ENCODE results near the gene ADCY2.

ADCY2 gene

DNA sequence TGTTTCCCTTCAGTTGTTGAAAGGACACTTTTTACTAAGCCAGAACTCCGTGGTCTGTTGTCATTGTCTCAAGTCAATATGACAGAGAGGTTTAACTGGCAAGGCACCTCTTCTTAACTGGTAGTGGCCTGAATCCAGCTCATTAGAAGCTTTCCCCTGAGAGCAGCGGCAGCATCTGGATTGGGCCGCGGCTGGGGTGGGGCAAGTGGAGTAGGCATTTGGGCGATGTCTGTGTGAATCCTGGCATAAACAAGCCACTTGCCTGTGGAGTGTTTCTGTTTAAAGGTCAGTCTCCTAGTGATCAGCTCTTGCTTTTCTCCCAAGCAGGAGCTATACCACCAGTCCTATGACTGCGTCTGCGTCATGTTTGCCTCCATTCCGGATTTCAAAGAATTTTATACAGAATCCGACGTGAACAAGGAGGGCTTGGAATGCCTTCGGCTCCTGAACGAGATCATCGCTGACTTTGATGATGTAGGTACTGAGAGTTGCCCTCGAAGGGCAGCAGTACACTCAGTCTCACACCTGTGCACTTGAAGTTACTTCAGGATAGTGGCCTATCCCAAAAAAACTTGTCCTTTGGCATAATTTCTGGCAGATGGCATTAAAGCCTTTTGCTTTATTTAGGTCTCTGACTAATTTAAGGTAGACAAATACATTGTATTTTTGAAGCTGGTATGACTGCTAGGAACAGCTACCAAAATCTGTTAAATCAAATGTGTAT is 406.1 kb downstream of the ADCY2 start:
- no peak for DNase-seq

DNA sequence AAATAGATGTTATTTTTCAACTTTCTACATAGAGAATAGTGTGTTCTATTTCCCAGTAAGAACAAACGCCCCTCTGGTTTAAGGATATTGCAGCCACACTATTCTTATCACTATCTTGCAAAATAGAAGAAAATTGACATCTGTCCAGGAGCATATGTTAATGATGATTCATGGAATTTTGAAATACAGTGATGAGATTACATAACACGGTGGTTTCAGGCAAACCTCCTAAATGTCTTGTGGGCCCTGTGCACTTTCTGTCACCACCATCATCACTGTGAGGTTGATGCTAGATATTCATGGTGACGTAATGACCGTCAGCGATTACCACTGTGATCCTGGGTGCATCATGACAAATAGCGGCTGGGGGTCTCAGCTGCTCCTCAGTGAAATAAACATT is 406.9 kb downstream of the ADCY2 start:
- DNase-seq, result peak; percentile 43

DNA sequence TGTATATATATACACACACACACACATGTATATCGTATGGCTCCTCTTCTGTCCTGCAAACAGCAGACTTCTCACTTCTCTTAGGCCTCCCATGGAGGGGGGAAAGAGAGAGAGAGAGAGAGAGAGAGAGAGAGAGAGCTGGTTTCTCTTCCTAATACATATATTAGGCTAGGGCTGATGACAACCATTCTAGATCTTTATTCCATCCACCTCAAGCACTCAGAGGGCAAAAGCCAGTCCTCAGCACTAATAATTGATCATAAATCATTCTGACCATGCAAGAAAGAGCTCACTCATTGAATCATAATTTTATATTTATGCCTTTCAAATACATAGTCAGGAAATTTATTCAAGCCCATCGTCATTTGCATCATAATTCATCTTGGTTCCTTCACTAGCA is 408.0 kb downstream of the ADCY2 start:
- DNase-seq, result no peak

DNA sequence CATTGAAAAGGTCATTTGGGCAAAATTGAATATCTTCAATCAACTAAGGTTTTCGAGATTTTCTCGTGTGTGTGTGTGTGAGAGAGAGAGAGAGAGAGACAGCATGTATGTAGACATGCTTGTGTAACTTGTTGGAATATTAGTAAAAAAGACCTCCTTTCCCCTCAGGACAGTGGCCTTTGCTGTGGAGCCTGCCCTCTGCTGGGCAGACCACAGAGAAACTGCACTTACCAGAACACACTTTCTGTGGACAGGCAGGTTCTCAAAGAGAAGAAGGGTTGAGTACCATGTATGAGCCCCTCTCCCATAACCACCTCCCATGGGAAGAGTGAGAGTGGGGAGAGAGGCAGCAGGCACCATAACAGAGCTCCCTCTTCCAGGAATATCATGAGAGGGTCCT is 409.4 kb downstream of the ADCY2 start:
- DNase-seq, result no peak

DNA sequence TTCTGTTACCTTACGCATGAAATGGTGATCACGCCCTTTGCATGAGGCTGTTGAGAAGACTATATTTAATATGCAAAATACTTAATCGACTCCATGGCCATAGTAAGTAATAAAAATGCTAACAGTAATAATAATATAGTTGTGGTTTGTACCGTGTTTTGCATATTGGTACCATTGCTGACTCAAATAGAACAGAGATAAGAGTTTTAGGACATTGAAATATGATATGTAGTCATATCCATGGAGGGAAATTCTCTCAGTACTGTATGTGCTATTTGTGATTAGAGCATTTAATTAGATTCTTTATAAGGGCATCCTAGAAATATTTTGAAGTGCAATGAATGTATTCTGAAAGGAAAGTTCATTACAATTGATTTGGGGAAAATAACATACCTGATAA is 413.1 kb downstream of the ADCY2 start:
- DNase-seq, result no peak

DNA sequence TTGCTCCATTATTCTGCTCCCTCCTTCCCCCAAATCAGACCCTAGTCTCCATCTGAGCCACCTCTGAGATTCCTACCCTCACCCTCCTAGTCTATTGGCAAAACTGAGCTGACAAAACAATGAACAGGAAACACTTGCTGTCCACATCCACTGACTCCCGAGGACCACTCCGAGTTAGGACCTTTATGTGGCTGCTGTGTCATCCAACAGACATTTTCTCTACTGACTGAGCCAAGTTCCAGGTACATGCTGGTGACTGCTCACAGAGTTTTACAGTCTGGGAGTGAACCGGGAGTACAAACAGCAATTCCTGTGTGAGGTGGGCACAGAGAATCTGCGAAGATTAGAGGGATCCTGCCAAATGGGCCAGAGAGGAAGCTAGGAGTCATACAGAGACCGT is 415.8 kb downstream of the ADCY2 start:
- DNase-seq, result no peak

DNA sequence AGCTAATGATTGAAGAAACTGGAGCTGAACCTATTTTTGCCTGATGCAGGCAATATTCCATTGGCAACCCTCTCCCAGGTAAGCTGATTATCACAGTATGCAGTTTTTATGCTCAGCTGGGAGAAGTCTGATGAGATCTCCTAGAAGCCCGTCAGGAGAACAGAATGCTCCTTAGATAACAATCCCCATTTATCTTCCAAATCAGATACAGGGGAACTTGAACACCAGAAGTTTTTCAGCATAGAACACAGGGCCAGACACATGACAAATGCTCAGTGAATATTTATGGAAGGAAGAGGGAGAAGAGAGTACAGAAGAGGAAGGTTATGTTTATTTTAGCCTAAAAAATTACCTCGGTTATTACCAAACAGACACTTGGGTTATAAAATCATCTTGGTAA is 417.1 kb downstream of the ADCY2 start:
- DNase-seq, result no peak

DNA sequence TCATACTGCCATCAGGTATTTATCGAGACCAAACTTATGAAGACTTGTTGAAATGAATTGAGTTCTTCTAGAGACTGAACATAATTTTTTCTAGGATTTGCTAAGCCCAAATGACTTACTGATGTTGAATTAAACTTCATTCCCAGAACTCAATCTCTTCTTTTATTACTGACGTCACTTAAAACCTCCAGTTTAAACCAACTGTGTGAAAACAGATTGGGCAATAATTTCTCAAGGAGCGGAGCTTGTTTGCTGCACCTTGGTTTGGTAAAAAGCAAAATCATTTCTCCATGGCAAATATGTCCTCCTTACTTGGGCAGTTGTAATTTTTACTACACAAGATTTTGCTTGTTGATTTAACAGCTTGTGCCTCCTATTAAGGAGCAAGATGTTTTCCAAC is 417.6 kb downstream of the ADCY2 start:
- DNase-seq, result no peak

DNA sequence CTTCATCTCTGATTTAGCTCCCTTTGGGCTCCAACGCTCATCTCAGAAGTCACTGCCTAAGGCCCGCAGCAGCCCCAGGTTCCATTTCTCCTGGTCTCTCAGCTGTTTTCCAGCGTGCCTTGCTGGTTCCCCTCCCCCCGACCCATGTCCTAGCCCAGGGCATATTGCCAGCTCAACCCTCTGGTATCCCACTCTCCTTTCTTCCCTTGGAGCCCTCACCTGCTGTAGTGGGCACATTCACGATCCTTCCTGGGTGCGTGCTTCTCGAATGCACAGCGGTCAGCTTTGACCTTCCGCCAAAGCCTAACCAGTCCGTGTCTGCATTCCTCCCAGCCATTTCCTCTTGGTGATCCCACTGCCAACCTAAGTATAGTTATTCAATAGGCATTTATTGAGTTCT is 418.9 kb downstream of the ADCY2 start:
- no peak for DNase-seq

DNA sequence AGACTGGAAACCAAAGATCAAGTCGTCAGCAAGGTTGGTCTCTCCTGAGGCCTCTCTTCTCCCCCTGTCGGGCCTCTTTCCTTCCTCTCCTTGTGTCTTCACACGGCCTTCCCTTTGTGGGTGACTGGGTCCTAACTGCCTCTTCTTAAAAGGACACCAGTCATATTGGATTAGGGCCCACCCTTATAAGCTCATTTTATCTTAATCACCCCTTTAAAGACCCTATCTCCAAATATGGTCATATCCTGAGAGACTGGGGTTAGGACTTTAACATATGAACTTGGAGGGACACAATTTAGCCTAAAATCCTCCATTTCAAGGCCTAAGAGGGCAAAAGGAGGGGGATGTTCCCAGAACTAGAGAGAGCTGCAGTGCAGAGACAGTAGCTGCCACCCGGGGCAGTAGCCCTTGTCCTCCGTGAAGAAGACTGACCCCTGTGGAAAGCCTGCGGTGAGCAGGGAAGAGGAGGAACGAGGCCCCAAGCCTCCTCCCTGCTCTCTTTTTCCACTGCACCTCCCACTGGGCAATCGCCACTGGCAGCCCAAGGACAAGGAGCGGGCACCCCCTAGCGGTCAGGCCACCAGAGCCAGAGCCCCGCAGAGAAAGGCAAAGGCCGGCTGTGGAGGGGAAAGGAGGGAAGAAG is 420.1 kb downstream of the ADCY2 start:
- peak; percentile 56 for DNase-seq

DNA sequence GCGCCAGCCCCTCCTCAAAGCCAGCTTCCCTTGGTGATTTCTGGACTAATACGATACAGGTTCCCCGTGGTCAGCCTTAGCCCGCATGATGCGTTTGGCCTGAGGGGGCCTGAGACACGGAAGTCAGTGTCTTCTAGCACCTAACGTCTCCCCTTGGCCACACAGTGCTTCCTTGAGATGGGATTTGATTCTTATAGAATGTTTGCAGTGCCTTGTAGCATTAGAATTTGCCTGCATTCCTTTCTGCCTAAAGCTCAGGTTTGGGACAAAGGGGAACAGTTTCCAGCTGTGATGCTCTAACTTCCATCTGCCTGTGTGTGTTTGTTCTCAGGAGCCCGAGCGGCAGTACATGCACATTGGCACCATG is 420.6 kb downstream of the ADCY2 start:
- no peak for DNase-seq

DNA sequence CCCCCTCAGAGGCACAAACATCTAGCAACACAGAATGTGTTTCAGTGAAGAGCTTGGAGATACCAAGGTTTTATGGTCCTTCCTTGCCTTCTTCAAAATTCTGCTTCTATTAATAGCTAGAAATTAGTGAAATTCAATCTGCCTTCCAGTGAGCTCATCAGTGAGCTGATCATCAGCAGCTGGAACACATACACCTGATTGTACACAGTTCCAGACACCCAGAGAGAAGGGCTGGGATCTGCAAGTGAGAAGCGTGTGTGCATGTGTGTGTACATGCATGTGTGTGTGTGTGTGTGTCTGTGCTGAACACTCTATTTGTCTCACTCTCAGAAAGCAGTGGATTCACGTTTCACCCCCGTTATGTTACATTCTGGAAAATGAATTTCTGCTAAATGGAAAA is 426.5 kb downstream of the ADCY2 start:
- no peak for DNase-seq

DNA sequence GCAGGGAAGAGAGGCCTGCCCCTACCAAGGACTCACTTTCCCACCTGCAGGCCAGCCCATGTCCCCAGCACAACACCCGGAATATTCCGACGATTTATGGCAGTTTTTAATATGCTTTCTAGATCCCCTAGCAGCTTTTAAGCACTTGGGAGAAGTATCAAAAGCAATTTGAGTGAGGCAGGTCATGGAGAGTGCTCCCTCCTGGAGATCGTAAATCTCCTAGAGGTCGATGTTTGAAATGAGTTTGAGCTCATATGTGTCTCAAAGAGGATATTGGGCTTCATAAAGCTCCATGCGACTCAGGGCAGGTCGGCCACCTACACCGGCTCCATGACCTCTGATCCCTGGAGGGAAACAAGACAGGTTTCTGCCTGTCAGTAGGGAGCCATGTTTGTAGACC is 427.7 kb downstream of the ADCY2 start:
- no peak for DNase-seq

DNA sequence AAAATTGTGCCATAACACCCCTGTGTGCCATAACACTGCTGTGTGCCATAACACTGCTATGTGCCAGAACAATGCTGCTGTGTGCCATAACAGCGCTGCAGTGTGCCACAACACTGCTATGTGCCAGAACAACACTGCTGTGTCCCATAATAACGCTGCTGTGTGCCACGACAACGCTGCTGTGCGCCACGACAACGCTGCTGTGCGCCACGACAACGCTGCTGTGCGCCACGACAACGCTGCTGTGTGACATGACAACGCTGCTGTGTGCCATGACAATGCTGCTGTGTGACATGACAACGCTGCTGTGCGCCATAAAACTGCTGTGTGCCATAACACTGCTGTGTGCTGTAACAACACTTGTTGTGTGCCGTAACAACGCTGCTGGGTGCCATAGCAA is 429.1 kb downstream of the ADCY2 start:
- no peak for DNase-seq

DNA sequence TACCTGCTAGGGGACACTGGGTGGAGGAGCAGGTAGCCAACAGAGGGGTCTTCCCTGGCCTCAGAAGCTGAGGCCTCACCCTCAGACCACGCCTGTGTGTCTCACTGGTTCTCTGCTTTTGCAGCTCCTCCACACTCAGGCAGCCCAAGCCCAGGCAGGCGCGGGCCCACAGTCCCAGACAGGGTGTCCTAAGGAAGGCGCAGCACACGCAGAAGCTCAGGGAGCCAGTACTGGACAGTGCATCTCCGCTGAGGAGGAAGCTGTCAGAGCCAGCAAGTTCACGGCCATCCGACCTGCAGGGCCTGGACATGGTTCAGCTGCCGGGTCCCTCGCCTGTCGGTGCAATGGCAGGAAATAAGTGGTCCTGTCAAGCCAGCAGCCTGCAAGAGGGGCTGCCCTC is 429.7 kb downstream of the ADCY2 start:
- DNase-seq, result no peak

DNA sequence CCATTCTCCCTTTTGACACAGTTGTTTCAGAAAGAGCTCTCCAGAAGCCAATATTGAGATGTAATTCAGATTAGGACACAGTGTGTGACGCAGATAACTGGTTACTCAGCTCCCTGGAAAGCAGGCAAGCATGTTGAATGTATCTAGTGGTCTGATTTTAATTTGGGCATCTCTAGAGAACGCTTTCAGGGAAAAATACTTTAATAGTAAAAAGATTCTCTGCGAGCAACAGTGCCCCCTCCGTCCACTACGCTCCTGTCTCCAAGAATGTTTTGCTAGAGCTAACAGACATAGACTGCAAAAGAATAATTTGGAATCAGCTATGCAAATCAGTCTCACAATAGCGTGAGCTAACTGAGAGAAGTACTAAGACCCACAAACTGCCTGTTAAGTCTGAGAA is 431.7 kb downstream of the ADCY2 start:
- no peak for DNase-seq

DNA sequence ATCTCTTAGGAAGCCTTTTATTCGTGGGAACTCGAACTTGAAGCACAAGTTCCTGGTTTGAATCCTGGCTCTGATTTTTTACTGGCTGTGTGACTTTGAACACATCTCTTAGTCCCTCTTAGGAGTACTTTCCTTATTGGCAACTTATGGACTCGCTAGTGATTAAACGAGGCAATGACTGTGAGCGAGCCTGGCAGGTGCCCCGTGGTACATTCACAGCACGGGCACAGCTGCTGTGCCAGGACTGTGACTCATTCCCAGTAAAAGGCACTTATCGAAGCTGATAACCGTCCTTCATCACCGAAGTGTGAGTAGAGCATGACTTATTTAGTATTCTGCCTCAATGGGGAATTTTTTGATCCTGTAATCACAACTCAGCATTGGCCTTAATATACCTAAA is 432.3 kb downstream of the ADCY2 start:
- no peak for DNase-seq

DNA sequence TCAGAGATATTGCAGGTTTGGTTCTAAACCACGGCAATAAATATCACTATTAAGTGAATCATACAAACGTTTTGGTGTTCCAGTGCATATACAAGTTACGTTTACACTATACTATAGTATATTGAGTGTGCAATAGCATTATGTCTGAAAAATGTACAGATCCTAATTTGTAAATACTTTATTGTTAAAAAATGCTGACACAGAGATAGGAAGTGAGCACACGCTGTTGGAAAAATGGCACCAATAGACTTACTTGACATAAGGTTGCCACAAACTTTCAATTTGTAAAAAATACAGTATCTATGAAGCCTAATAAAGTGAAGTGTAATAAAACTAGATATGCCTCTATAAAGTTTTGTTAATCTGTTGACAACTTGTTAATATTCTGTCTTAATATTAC is 439.0 kb downstream of the ADCY2 start:
- no peak for DNase-seq

DNA sequence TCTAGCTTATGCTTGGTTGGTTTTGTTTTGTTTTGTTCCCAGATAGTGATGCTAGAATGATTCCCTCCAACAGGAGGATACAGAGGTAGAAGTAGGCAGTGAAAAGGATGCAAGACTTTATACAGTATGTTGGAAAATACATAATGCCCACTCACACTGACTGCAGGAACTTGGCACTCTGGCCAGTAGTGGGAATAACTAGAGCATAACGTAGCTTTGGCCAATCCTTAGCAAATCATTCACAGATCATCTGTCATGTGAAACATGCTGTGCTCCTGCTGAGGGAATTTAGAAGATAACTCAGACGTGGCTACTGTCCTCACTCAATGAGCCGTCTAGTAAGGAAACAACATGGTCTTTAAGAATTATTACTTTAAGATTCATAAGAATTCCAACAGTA is 441.5 kb downstream of the ADCY2 start:
- DNase-seq, result no peak

DNA sequence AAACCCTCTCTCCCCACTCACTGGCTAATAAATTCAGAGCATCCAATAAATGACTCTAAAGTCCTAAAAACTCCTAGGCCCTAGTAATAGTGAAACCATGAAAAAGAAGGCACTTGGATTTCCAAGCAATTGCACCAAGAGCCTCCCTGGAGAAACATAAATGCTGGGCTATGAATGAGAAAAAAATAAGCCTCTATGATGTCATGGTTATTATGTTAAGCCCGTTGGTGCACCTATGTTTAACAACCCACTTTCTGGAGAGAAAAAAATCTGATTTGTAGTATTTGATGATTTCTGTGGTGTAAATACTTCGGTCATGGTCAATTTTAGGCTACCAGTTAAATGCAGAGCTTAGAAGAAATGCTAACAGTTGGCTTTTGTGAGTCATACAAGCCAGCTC is 446.6 kb downstream of the ADCY2 start:
- DNase-seq, result no peak

DNA sequence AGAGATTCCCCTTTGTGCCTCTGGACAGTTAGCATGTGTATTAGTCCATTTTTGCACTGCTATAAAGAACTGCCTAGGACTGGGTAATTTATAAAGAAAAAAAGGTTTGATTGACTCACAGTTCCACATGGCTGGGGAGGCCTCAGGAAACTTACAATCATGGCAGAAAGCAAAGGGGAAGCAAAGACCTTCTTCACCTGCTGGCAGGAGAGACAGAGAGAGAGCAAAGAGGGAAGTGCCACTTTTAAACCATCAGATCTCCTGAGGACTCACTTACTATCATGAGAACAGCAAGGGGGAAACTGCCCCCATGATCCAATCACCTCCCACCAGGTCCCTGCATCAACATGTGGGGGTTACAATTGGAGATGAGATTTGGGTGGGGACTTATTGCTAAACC is 449.0 kb downstream of the ADCY2 start:
- no peak for DNase-seq

DNA sequence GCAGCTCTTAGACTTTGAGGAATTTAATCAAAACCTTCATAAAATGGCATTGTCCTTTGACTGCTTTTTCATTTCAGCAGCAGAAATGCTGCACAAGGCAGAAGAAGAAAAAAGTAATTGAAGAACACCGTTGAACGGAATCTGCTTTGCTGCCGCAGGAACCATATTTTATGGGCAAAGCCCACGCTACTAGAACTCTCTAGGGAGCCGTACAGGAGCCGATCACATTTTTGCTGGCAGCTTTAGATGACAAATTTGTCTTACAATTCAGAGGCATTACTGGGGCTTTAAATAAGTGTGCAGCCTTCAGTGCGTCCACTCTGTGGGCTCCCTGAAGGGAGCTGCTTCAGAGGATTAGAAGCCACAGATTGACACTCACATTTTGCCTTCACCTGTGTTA is 449.6 kb downstream of the ADCY2 start:
- DNase-seq, result no peak

DNA sequence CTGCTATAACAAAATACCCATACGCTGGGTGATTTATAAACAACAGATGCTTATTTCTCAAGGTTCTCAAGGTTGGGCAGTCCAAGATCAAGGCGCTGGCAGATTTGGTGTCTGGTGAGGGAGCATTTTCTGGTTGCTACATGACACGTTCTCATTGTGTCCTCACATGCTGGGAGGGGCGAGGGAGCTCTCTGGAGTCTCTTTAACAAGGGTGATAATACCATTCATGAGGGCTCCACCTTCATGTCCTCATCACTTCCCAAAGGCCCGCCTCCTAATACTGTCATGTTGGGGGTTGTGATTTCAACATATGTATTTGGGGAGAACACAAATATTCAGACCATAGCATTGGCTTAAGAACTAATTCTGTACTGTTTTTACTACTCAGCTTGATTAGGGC is 450.4 kb downstream of the ADCY2 start:
- no peak for DNase-seq

DNA sequence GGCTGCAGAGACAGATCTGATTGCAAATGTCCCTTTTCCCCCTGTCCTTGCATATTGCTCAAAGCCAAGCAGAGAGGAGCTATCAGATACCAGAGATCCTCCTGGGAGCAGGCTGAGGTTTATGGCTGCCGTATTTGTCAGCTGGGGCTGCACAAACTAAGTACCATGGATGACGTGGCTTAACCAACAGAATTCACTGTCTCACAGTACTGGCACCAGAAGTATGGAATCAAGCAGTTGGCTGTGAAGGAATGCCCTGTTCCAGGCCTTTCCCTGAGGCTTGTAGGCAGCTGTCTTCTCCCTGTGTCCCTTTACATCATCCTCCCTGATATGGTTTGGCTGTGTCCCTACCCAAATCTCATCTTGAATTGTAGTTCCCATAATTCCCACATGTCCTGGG is 452.4 kb downstream of the ADCY2 start:
- no peak for DNase-seq

DNA sequence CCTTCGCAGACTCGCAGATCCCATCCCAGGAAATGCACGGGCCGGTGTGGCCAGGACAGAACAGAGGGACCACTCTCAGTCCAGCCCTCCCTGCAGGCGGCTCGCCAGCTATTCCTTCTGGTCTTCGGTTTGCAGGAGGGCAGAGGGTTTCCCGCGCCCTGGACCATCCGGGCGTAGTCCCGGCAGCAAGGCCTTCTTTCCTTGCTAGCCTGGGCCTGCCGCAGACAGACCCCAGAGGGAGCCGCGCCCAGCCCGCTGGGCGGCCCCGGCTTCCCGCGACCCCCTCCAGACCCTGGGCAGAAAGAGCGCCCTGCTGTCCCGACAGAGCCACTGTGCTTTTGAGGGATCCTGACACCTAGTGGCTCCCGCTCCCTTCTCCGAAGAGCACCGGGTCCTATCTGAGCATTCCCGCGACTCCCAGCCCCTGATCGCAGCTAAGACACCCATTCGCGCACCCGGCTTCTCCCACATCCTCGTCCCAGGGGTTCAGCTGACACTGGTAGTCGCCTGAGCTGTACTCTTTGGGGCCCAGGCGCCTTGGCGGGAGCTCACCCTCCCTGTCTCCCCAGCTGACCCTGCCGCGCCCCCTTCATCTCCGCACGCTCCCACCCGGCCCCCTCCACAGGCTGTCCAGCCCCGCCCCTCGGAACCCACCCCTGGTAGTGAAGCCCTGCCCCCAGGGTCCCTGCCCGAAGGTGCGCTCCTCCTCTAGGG is 453.9 kb downstream of the ADCY2 start:
- no peak for DNase-seq
